Neuronal stem cell (in vitro differentiated cells): ENCODE data around the gene GOLGA6L10.
"Not testable (repeated sequence)": the region's sequence is repeated elsewhere in the genome, so short reads cannot be mapped to it uniquely, and the experiment has no call there.

Source experiments
- DNase-seq: peaks from one replicate; pipeline ENCODE4 v3.0.0-alpha.2; 2013; ENCODE audit warnings: low spot score
- H2AFZ ChIP-seq: one replicate; pipeline ENCODE4 v1.6.1; 2013; ENCODE audit warnings: mild to moderate bottlenecking, low read length, inconsistent platforms
- H2AK5ac ChIP-seq: 2 replicates; pipeline ENCODE4 v1.6.1; 2013; ENCODE audit warnings: low read depth, mild to moderate bottlenecking, inconsistent platforms, low read length, moderate library complexity, mixed read lengths
- H2BK120ac ChIP-seq: 2 replicates; pipeline ENCODE4 v1.6.1; 2013; ENCODE audit warnings: low read depth, mild to moderate bottlenecking, inconsistent platforms, low read length, moderate library complexity, mixed read lengths
- H2BK12ac ChIP-seq: one replicate; pipeline ENCODE4 v1.6.1; 2013; ENCODE audit warnings: low read length, inconsistent platforms
- H2BK15ac ChIP-seq: 2 replicates; pipeline ENCODE4 v1.6.1; 2013; ENCODE audit warnings: mild to moderate bottlenecking, low read length, inconsistent platforms, mixed read lengths
- H2BK5ac ChIP-seq: one replicate; pipeline ENCODE4 v1.6.1; 2013; ENCODE audit warnings: inconsistent platforms, mild to moderate bottlenecking, low read length, moderate library complexity
- H3K14ac ChIP-seq: one replicate; pipeline ENCODE4 v1.6.1; 2013; ENCODE audit warnings: low read length, inconsistent platforms
- H3K18ac ChIP-seq: 2 replicates; pipeline ENCODE4 v1.6.1; 2013; ENCODE audit warnings: low read length, inconsistent platforms
- H3K23ac ChIP-seq: 2 replicates; pipeline ENCODE4 v1.6.1; 2013; ENCODE audit warnings: low read depth, mild to moderate bottlenecking, mixed read lengths, low read length, inconsistent platforms; ENCODE audit not compliant: poor library complexity
- H3K27ac ChIP-seq: replicated peaks from 3 replicates; pipeline ENCODE4 v1.5.1; 2013; ENCODE audit warnings: low read length, inconsistent platforms
- H3K27me3 ChIP-seq, 3 experiments: 2 replicates each; pipeline ENCODE4 v1.6.1; 2013; ENCODE audit warnings: low read length in 3 of 3, mild to moderate bottlenecking in 2 of 3, inconsistent platforms in 1 of 3, low read depth in 1 of 3, mixed read lengths in 1 of 3, moderate library complexity in 1 of 3; ENCODE audit not compliant: control insufficient read depth in 3 of 3, insufficient read depth in 3 of 3
- H3K36me3 ChIP-seq, 2 donors: replicated peaks in 1 of 2; 2 replicates each; pipeline ENCODE4 v1.6.1; 2013; ENCODE audit warnings: low read length in 2 of 2; ENCODE audit not compliant: control insufficient read depth in 2 of 2, insufficient read depth in 2 of 2
- H3K4ac ChIP-seq: 2 replicates; pipeline ENCODE4 v1.6.1; 2013; ENCODE audit warnings: inconsistent platforms, mild to moderate bottlenecking, low read length, moderate library complexity
- H3K4me1 ChIP-seq, 2 donors: 1 replicate in 1 of 2; 2 replicates in 1 of 2; pipeline ENCODE4 v1.6.1; 2013; ENCODE audit warnings: low read length in 2 of 2, low read depth in 1 of 2; ENCODE audit not compliant: control insufficient read depth in 2 of 2, insufficient read depth in 1 of 2
- H3K4me2 ChIP-seq: one replicate; pipeline ENCODE4 v1.6.1; 2013; ENCODE audit warnings: mild to moderate bottlenecking, low read length, inconsistent platforms; ENCODE audit not compliant: insufficient read depth, poor library complexity, severe bottlenecking
- H3K4me3 ChIP-seq, 2 donors: 2 replicates each; pipeline ENCODE4 v1.5.1; 2013; ENCODE audit warnings: low read length in 2 of 2, mild to moderate bottlenecking in 2 of 2, inconsistent platforms in 1 of 2, moderate library complexity in 1 of 2
- H3K79me1 ChIP-seq: one replicate; pipeline ENCODE4 v1.6.1; 2013; ENCODE audit warnings: low read depth, mild to moderate bottlenecking, inconsistent platforms, low read length, moderate library complexity
- H3K9ac ChIP-seq: one replicate; pipeline ENCODE4 v1.6.1; 2013; ENCODE audit warnings: mild to moderate bottlenecking, low read depth, low read length, inconsistent platforms; ENCODE audit not compliant: poor library complexity
- H3K9me3 ChIP-seq, 2 donors: replicated peaks in 1 of 2; 2 replicates each; pipeline versions ENCODE3 to v1.6.1; 2013; ENCODE audit warnings: low read length in 2 of 2, mild to moderate bottlenecking in 2 of 2, inconsistent platforms in 1 of 2, low read depth in 1 of 2, mixed read lengths in 1 of 2, moderate library complexity in 1 of 2; ENCODE audit not compliant: control insufficient read depth in 2 of 2, insufficient read depth in 1 of 2
- H4K8ac ChIP-seq: one replicate; pipeline ENCODE4 v1.6.1; 2013; ENCODE audit warnings: low read depth, mild to moderate bottlenecking, inconsistent platforms, low read length, moderate library complexity
- H4K91ac ChIP-seq: one replicate; pipeline ENCODE4 v1.6.1; 2013; ENCODE audit warnings: low read length, low read depth, mild to moderate bottlenecking, inconsistent platforms; ENCODE audit not compliant: poor library complexity
- WGBS, 2 donors: extraction: QIAGEN DNeasy Blood & Tissue Kit; methylation state at CpG; one replicate each; pipeline ENCODE4 v1.1.7; 2013; ENCODE audit warnings: missing lambda C conversion rate in 2 of 2, mixed read lengths in 1 of 2; ENCODE audit not compliant: insufficient read length in 2 of 2, insufficient replicate concordance in 1 of 2; ENCODE audit errors: extremely low coverage in 2 of 2; 5-methylcytosine and 5-hydroxymethylcytosine counted together

GOLGA6L10 gene

GRCh38 chr15:82367790-82368189, 18.5 kb upstream of the GOLGA6L10 start:
- not testable (repeated sequence) for H2AFZ ChIP-seq, H2BK12ac ChIP-seq, H3K18ac ChIP-seq, H3K27ac ChIP-seq, H3K27me3 ChIP-seq, H3K9me3 ChIP-seq, H4K8ac ChIP-seq, H3K79me1 ChIP-seq, H3K4ac ChIP-seq, H3K4me3 ChIP-seq, H3K36me3 ChIP-seq, H4K91ac ChIP-seq, H2BK15ac ChIP-seq, H2AK5ac ChIP-seq, DNase-seq, H3K23ac ChIP-seq, H2BK5ac ChIP-seq, H3K4me1 ChIP-seq, H2BK120ac ChIP-seq, H3K14ac ChIP-seq, H3K4me2 ChIP-seq, H3K9ac ChIP-seq
- no CpG with 5 or more reads among the region's 3 CpGs for whole genome bisulfite sequencing, 2 donors

DNA sequence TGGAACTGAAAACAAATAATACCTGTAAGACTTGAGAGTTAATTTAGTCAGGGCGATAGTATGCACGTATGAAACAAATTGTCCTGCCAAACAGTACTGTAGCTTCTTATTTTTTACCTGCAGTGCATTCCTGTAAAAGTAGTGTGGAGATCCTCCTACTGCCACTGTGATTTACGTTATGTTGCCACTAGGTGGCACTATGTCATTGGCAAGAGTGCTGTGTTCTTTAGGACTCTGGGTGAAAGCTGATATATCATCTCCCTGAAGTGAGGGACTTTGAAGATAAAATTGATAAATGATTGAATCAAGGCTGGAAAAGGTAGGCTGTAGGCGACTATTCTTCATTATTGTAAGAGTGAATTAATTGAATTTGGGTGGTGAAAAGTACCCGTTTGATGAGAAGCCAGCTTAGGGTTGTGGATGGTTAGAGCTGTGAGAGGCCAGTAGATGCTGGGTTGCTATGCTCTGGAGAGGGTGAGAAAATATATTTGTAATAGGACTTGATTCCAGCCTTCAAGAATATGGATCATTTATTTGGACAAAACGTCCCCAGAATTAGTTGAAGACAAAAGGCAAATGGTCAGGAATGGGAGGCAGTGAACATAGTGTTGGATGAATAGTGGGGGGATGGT, 16.5 kb upstream of the GOLGA6L10 start:
- not testable (repeated sequence) for H3K27me3 ChIP-seq, H2BK12ac ChIP-seq, H2AK5ac ChIP-seq, DNase-seq, H3K14ac ChIP-seq, H2BK5ac ChIP-seq, H3K27ac ChIP-seq, H3K23ac ChIP-seq, H3K4me1 ChIP-seq, H4K8ac ChIP-seq, H4K91ac ChIP-seq, H3K4ac ChIP-seq, H3K79me1 ChIP-seq, H3K9me3 ChIP-seq, H3K4me2 ChIP-seq, H2AFZ ChIP-seq, H2BK120ac ChIP-seq, H3K36me3 ChIP-seq, H2BK15ac ChIP-seq, H3K18ac ChIP-seq, H3K4me3 ChIP-seq, H3K9ac ChIP-seq
- WGBS, 2 donors, result no CpG with 5 or more reads among the region's 6 CpGs

GRCh38 chr15:82364548-82364947, 15.3 kb upstream of the GOLGA6L10 start:
- H3K4me1 ChIP-seq, H3K18ac ChIP-seq, H2AK5ac ChIP-seq, H2BK15ac ChIP-seq, DNase-seq, H3K9me3 ChIP-seq, H4K91ac ChIP-seq, H3K4me2 ChIP-seq, H3K9ac ChIP-seq, H3K36me3 ChIP-seq, H2BK5ac ChIP-seq, H2BK12ac ChIP-seq, H3K4me3 ChIP-seq, H2BK120ac ChIP-seq, H3K27me3 ChIP-seq, H3K23ac ChIP-seq, H3K4ac ChIP-seq, H3K14ac ChIP-seq, H3K27ac ChIP-seq, H2AFZ ChIP-seq, H3K79me1 ChIP-seq, H4K8ac ChIP-seq: not testable (repeated sequence)
- no CpG with 5 or more reads among the region's 3 CpGs for WGBS, 2 donors

DNA sequence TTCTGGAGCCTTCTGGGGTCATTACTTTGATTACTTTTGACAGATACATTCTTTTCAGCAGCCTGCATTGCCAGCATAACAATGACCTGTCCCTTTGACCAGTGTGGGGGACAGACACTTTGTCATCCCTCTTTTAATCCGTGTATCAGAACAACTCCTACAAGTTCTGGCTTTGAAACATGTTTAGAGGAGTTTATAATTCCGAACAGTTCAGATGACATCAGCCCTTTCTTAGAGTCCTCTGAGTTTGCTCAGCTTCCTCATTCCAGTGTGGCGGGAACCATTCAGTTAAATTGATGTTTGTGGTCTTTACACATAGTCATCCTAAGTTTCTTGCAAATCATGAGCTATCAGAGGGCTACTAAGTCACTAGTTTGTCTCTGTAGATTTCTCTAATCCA, 13.5 kb upstream of the GOLGA6L10 start:
- not testable (repeated sequence) for H3K79me1 ChIP-seq, H3K18ac ChIP-seq, H3K14ac ChIP-seq, H4K8ac ChIP-seq, H4K91ac ChIP-seq, H2BK5ac ChIP-seq, H3K27me3 ChIP-seq, H3K4me2 ChIP-seq, H2AK5ac ChIP-seq, H2BK15ac ChIP-seq, H3K4me1 ChIP-seq, DNase-seq, H2BK12ac ChIP-seq, H3K9ac ChIP-seq, H3K36me3 ChIP-seq, H2BK120ac ChIP-seq, H3K27ac ChIP-seq, H2AFZ ChIP-seq, H3K4ac ChIP-seq, H3K9me3 ChIP-seq, H3K23ac ChIP-seq, H3K4me3 ChIP-seq
- no CpG with 5 or more reads among the region's 3 CpGs for WGBS, 2 donors
